ENCODE measurements around the gene HDAC4.

The HDAC4 gene

DNA sequence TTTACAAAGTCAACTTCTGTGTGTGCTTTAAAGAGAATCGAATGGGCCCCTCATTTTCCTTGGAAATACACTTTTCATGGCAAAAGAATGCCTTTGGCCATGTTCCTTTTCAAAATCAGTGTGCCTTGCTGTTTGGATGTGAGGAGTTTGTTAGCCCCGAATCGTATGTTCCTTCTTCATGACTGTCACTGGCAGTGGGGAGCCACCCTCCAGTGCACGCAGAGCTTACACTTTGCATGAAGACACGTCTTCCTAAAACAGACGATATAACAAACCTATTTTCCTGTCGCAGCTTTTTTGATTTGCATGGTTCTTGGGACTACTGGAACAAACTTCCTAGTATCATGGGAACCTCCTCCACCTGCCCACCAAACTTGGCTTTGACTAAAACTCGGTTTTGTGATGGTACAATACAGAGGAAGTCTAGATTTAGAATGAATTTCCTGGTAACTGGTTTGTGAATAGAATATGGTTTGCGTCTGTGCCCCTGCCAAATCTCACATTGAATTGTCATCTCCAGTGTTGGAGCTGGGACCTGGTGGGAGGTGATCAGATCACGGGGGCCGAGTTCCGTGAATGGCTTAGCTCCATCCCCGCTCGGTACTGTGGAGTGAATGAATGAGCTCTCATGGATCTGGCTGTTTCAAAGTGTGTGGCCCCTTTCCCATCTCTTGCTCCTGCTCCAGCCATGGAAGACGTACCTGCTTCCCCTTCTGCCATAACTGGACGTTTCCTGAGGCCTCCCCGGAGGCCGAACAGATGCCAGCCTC, 358.1 kb downstream of the HDAC4 start:
- TF ChIP-seq PRDM1 (tag by site-specific recombination; IDR thresholded peaks at IDR 0.05): no peak
- no peak for TF ChIP-seq ZNF629 (tag by site-specific recombination; IDR thresholded peaks at IDR 0.05)
- no peak for TF ChIP-seq ZXDB (tag by site-specific recombination; IDR thresholded peaks at IDR 0.05)
- TF ChIP-seq SCRT1 (tag by site-specific recombination; IDR thresholded peaks at IDR 0.05; ENCODE audit: borderline replicate concordance): no peak
- TF ChIP-seq ZNF10 (tag by site-specific recombination; IDR thresholded peaks at IDR 0.05): no peak
- TF ChIP-seq, protein P1, sequence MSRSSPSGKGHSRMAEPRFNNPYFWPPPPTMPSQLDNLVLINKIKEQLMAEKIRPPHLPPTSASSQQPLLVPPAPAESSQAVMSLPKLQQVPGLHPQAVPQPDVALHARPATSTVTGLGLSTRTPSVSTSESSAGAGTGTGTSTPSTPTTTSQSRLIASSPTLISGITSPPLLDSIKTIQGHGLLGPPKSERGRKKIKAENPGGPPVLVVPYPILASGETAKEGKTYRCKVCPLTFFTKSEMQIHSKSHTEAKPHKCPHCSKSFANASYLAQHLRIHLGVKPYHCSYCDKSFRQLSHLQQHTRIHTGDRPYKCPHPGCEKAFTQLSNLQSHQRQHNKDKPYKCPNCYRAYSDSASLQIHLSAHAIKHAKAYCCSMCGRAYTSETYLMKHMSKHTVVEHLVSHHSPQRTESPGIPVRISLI (tag by site-specific recombination; IDR thresholded peaks at IDR 0.05): no peak
- no peak for TF ChIP-seq ZNF560 (tag by site-specific recombination; IDR thresholded peaks at IDR 0.05; ENCODE audit: borderline replicate concordance)
- TF ChIP-seq SP2 (tag by site-specific recombination; IDR thresholded peaks at IDR 0.05): no peak
- no peak for TF ChIP-seq ZBTB1 (tag by site-specific recombination; IDR thresholded peaks at IDR 0.05)
- TF ChIP-seq, protein P2, sequence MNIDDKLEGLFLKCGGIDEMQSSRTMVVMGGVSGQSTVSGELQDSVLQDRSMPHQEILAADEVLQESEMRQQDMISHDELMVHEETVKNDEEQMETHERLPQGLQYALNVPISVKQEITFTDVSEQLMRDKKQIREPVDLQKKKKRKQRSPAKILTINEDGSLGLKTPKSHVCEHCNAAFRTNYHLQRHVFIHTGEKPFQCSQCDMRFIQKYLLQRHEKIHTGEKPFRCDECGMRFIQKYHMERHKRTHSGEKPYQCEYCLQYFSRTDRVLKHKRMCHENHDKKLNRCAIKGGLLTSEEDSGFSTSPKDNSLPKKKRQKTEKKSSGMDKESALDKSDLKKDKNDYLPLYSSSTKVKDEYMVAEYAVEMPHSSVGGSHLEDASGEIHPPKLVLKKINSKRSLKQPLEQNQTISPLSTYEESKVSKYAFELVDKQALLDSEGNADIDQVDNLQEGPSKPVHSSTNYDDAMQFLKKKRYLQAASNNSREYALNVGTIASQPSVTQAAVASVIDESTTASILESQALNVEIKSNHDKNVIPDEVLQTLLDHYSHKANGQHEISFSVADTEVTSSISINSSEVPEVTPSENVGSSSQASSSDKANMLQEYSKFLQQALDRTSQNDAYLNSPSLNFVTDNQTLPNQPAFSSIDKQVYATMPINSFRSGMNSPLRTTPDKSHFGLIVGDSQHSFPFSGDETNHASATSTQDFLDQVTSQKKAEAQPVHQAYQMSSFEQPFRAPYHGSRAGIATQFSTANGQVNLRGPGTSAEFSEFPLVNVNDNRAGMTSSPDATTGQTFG (tag by site-specific recombination; IDR thresholded peaks at IDR 0.05; ENCODE audit: borderline replicate concordance): no peak
- no peak for TF ChIP-seq ZNF521 (tag by site-specific recombination; IDR thresholded peaks at IDR 0.05)
- CTCF ChIA-PET: no interaction called here
- H3K4me1 ChIP-seq (ENCODE audit: control insufficient read depth, insufficient read depth, low read length): no peaks in the 10 kb centered on the region
- no peaks in the 10 kb centered on the region for H3K36me3 ChIP-seq (ENCODE audit: control insufficient read depth in 2 of 2, insufficient read depth in 1 of 2, low read length in 2 of 2)
- H3K27ac ChIP-seq (ENCODE audit: extremely low read depth, low read depth, low read length): no peak overlapping the region
- H3K4me3 ChIP-seq (ENCODE audit: low read depth, low read length): no peak overlapping the region
- H3K9me3 ChIP-seq (ENCODE audit: control insufficient read depth, insufficient read depth, low read depth, low read length): no peaks in the 10 kb centered on the region
- POLR2A ChIA-PET: no interaction called here

DNA sequence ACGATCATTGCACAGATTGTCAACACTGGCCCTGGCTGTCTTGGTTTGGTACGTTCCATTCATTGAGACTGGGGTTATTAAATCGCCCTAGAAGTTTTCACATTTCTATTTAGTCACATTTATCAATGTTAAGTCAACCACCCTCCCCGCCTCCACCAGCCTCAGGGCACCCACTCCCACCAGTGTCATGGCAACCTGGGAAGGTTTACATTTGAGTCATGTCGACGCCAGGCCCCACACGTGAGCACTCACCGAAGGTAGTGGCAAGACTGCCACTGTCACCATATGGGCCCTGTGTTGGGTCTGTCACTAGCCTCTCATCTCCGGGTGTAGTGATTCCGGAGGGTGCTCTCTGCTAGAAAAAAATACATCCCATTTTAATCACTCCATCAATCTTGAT, 358.8 kb downstream of the HDAC4 start:
- no peaks in the 10 kb centered on the region for H3K36me3 ChIP-seq (ENCODE audit: control insufficient read depth in 2 of 2, insufficient read depth in 1 of 2, low read length in 2 of 2)
- no peak overlapping the region for H3K4me3 ChIP-seq (ENCODE audit: low read depth, low read length)
- H3K4me1 ChIP-seq (ENCODE audit: control insufficient read depth, insufficient read depth, low read length): no peaks in the 10 kb centered on the region
- no peaks in the 10 kb centered on the region for H3K9me3 ChIP-seq (ENCODE audit: control insufficient read depth, insufficient read depth, low read depth, low read length)
- H3K27ac ChIP-seq (ENCODE audit: extremely low read depth, low read depth, low read length): no peak overlapping the region
- no peak for TF ChIP-seq ZNF529 (tag by site-specific recombination; IDR thresholded peaks at IDR 0.05; ENCODE audit: insufficient replicate concordance)
- TF ChIP-seq TRIM28 (IDR thresholded peaks at IDR 0.05; ENCODE audit: borderline replicate concordance, low read length): no peak
- TF ChIP-seq ZNF48 (tag by site-specific recombination; IDR thresholded peaks at IDR 0.05): no peak
- TF ChIP-seq, protein P3, sequence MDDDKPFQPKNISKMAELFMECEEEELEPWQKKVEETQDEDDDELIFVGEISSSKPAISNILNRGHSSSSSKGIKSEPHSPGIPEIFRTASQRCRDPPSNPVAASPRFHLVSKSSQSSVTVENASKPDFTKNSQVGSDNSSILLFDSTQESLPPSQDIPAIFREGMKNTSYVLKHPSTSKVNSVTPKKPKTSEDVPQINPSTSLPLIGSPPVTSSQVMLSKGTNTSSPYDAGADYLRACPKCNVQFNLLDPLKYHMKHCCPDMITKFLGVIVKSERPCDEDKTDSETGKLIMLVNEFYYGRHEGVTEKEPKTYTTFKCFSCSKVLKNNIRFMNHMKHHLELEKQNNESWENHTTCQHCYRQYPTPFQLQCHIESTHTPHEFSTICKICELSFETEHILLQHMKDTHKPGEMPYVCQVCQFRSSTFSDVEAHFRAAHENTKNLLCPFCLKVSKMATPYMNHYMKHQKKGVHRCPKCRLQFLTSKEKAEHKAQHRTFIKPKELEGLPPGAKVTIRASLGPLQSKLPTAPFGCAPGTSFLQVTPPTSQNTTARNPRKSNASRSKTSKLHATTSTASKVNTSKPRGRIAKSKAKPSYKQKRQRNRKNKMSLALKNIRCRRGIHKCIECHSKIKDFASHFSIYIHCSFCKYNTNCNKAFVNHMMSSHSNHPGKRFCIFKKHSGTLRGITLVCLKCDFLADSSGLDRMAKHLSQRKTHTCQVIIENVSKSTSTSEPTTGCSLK (tag by site-specific recombination; IDR thresholded peaks at IDR 0.05): no peak
- no peak for TF ChIP-seq ZNF555 (tag by site-specific recombination; conservative IDR thresholded peaks at IDR 0.05)
- TF ChIP-seq IKZF3 (tag by site-specific recombination; IDR thresholded peaks at IDR 0.05): no peak
- TF ChIP-seq WT1 (tag by site-specific recombination; IDR thresholded peaks at IDR 0.05): no peak
- TF ChIP-seq ZNF311 (tag by site-specific recombination; IDR thresholded peaks at IDR 0.05; ENCODE audit: borderline replicate concordance): no peak
- TF ChIP-seq ZNF416 (tag by site-specific recombination; IDR thresholded peaks at IDR 0.05): no peak
- no peak for TF ChIP-seq ZNF2 (tag by site-specific recombination; IDR thresholded peaks at IDR 0.05)
- no peak for TF ChIP-seq ZNF433 (tag by site-specific recombination; IDR thresholded peaks at IDR 0.05; ENCODE audit: low read depth)
- TF ChIP-seq ZNF138 (tag by site-specific recombination; IDR thresholded peaks at IDR 0.05; ENCODE audit: borderline replicate concordance): no peak
- TF ChIP-seq FEZF1 (tag by site-specific recombination; IDR thresholded peaks at IDR 0.05): no peak
- no peak for TF ChIP-seq ZBTB7A (tag by site-specific recombination; IDR thresholded peaks at IDR 0.05; ENCODE audit: low read depth)
- no peak for TF ChIP-seq ZNF391 (tag by site-specific recombination; IDR thresholded peaks at IDR 0.05; ENCODE audit: borderline replicate concordance, low read depth)
- no peak for TF ChIP-seq KLF16 (tag by site-specific recombination; IDR thresholded peaks at IDR 0.05)
- TF ChIP-seq ZNF629 (tag by site-specific recombination; IDR thresholded peaks at IDR 0.05): no peak
- TF ChIP-seq ZNF404 (tag by site-specific recombination; IDR thresholded peaks at IDR 0.05): no peak
- no peak for TF ChIP-seq ZNF155 (tag by site-specific recombination; IDR thresholded peaks at IDR 0.05)
- ChIA-PET POLR2A (no interaction called here), CTCF (no interaction called here)
